Osteocyte (in vitro differentiated cells): ENCODE measurements around the gene FCHSD2. TPM values are rescaled to one million over a fixed set of nuclear protein-coding genes. Genes with fewer than 3 reads are reported as not detected.

Experiments
- DNase-seq: peaks from one replicate; pipeline ENCODE4 v3.0.0; 2021; ENCODE audit warnings: mixed read lengths; ENCODE audit not compliant: unreplicated experiment; ENCODE audit errors: extremely low spot score
- H3K27ac Mint-ChIP-seq: one replicate; pipeline ENCODE4 v1.8.0; 2021; ENCODE audit warnings: mild to moderate bottlenecking, mixed read lengths; ENCODE audit not compliant: unreplicated experiment
- H3K27me3 Mint-ChIP-seq: one replicate; pipeline ENCODE4 v1.8.0; 2021; ENCODE audit warnings: mixed read lengths; ENCODE audit not compliant: unreplicated experiment
- H3K36me3 Mint-ChIP-seq: one replicate; pipeline ENCODE4 v1.8.0; 2021; ENCODE audit warnings: mixed read lengths; ENCODE audit not compliant: unreplicated experiment
- H3K4me1 Mint-ChIP-seq: one replicate; pipeline ENCODE4 v1.8.0; 2021; ENCODE audit warnings: mixed read lengths; ENCODE audit not compliant: unreplicated experiment
- H3K4me3 Mint-ChIP-seq: one replicate; pipeline ENCODE4 v1.8.0; 2021; ENCODE audit warnings: mild to moderate bottlenecking, moderate library complexity, mixed read lengths; ENCODE audit not compliant: unreplicated experiment
- H3K9me3 Mint-ChIP-seq: one replicate; pipeline ENCODE4 v1.8.0; 2021; ENCODE audit warnings: mixed read lengths; ENCODE audit not compliant: unreplicated experiment
- CTCF ChIP-seq: fragments of 200-600 bp; sonication (generic); IDR thresholded peaks from 2 replicates; pipeline ENCODE4 v1.5.0; 2021; ENCODE audit warnings: antibody characterized with exemption, mild to moderate bottlenecking, moderate library complexity
- total RNA-seq: library from RNA; stranded (reverse); gene quantifications from 2 replicates; pipeline ENCODE4 v1.2.1, GENCODE V29; 2021

FCHSD2 gene
- total RNA-seq, 1 donor from 2014 or later = 39.4 TPM

GRCh38 chr11:73158356-73159051 is 16.4 kb upstream of the FCHSD2 start:
- TF ChIP-seq CTCF = no peak
- no peak for DNase-seq
- H3K4me1 Mint-ChIP-seq = peaks cover 35% of the 10 kb centered on the region
- no peaks in the 10 kb centered on the region for H3K36me3 Mint-ChIP-seq
- no peak overlapping the region for H3K4me3 Mint-ChIP-seq
- H3K9me3 Mint-ChIP-seq = no peaks in the 10 kb centered on the region
- no peaks in the 10 kb centered on the region for H3K27me3 Mint-ChIP-seq
- H3K27ac Mint-ChIP-seq = peak overlapping the region; percentile 25

- H3K36me3 Mint-ChIP-seq = no peaks in the 10 kb centered on the region
- H3K9me3 Mint-ChIP-seq = no peaks in the 10 kb centered on the region
- no peak for TF ChIP-seq CTCF
- no peaks in the 10 kb centered on the region for H3K27me3 Mint-ChIP-seq
- H3K4me3 Mint-ChIP-seq = no peak overlapping the region
- H3K4me1 Mint-ChIP-seq = peaks cover 35% of the 10 kb centered on the region
- no peak for DNase-seq
- H3K27ac Mint-ChIP-seq = peak overlapping the region; percentile 77
These were observed 15.2 kb upstream of the FCHSD2 start for GRCh38 chr11:73157101-73158010.

- no peaks in the 10 kb centered on the region for H3K9me3 Mint-ChIP-seq
- H3K36me3 Mint-ChIP-seq = no peaks in the 10 kb centered on the region
- H3K4me3 Mint-ChIP-seq = no peak overlapping the region
- peaks cover 35% of the 10 kb centered on the region for H3K4me1 Mint-ChIP-seq
- no peaks in the 10 kb centered on the region for H3K27me3 Mint-ChIP-seq
- no peak for DNase-seq
- no peak overlapping the region for H3K27ac Mint-ChIP-seq
- TF ChIP-seq CTCF = no peak
These were observed 14.6 kb upstream of the FCHSD2 start for GRCh38 chr11:73156686-73157085.

- peaks cover 35% of the 10 kb centered on the region for H3K4me1 Mint-ChIP-seq
- no peaks in the 10 kb centered on the region for H3K9me3 Mint-ChIP-seq
- no peak for TF ChIP-seq CTCF
- no peaks in the 10 kb centered on the region for H3K36me3 Mint-ChIP-seq
- H3K27me3 Mint-ChIP-seq = no peaks in the 10 kb centered on the region
- H3K27ac Mint-ChIP-seq = no peak overlapping the region
- no peak overlapping the region for H3K4me3 Mint-ChIP-seq
- no peak for DNase-seq
These were observed 14.0 kb upstream of the FCHSD2 start for GRCh38 chr11:73156114-73156513.

- no peak for TF ChIP-seq CTCF
- Mint-ChIP-seq H3K9me3 (no peaks in the 10 kb centered on the region), H3K27ac (no peak overlapping the region), H3K4me3 (no peak overlapping the region), H3K27me3 (no peaks in the 10 kb centered on the region), H3K4me1 (peaks cover 35% of the 10 kb centered on the region), H3K36me3 (no peaks in the 10 kb centered on the region)
- DNase-seq = no peak
These were observed 13.0 kb upstream of the FCHSD2 start for GRCh38 chr11:73155102-73155501.
